HepG2 (cell line): Measurements from ENCODE around the gene DUSP12. TPM values are rescaled to one million over a fixed set of nuclear protein-coding genes. Genes with fewer than 3 reads are reported as not detected.

Experiments used
- AKNA ChIP-seq: sonication (generic); formaldehyde crosslinking; IDR thresholded peaks from 2 replicates; pipeline ENCODE4 v1.4.0; 2020; ENCODE audit warnings: missing genetic modification reagents, borderline replicate concordance
- ATF1 ChIP-seq: IDR thresholded peaks from 2 replicates; pipeline ENCODE4 v1.6.1; 2016; ENCODE audit warnings: mild to moderate bottlenecking, control low read depth
- CBX2 ChIP-seq, 2 experiments: fragments of 200-600 bp in 1 of 2; sonication (generic); formaldehyde crosslinking in 1 of 2; IDR thresholded peaks; 2 replicates each; pipeline versions ENCODE4 v1.7.0 to v1.8.1; 2018 to 2022; ENCODE audit warnings: low read depth in 2 of 2, low read length in 1 of 2, mild to moderate bottlenecking in 1 of 2, missing genetic modification reagents in 1 of 2
- CHD2 ChIP-seq: IDR thresholded peaks from 2 replicates; pipeline ENCODE4 v1.6.1; 2011; ENCODE audit warnings: low read depth, low read length, improper control_type of control experiment
- CREM ChIP-seq, 2 experiments: sonication (generic) in 1 of 2; formaldehyde crosslinking in 1 of 2; IDR thresholded peaks; 2 replicates each; pipeline versions ENCODE4 v1.4.0 to v1.6.1; 2016 to 2020; ENCODE audit warnings: antibody characterized with exemption in 1 of 2, mild to moderate bottlenecking in 1 of 2, missing genetic modification reagents in 1 of 2
- DMAP1 ChIP-seq: IDR thresholded peaks from 2 replicates; pipeline ENCODE4 v1.6.1; 2016
- FIP1L1 ChIP-seq: fragments of 200-400 bp; formaldehyde crosslinking; IDR thresholded peaks from 2 replicates; pipeline ENCODE4 v1.6.1; 2018; ENCODE audit warnings: low read depth, mild to moderate bottlenecking, low read length, moderate library complexity, borderline replicate concordance; ENCODE audit not compliant: insufficient read depth
- FOSL1 ChIP-seq: sonication (generic); formaldehyde crosslinking; IDR thresholded peaks from 2 replicates; pipeline ENCODE4 v1.9.0; 2021; ENCODE audit warnings: missing genetic modification reagents, borderline replicate concordance
- KLF15 ChIP-seq: sonication (generic); formaldehyde crosslinking; IDR thresholded peaks from 2 replicates; pipeline ENCODE4 v1.8.1; 2023; ENCODE audit warnings: borderline replicate concordance, mild to moderate bottlenecking, inconsistent platforms, missing genetic modification reagents, mixed read lengths
- PHF21A ChIP-seq: sonication (generic); formaldehyde crosslinking; IDR thresholded peaks from 2 replicates; pipeline ENCODE4 v1.5.0; 2020; ENCODE audit warnings: mild to moderate bottlenecking, missing genetic modification reagents
- RBAK ChIP-seq: sonication (generic); formaldehyde crosslinking; IDR thresholded peaks from 2 replicates; pipeline ENCODE4 v1.5.1; 2020; ENCODE audit warnings: mild to moderate bottlenecking, missing genetic modification reagents
- SATB2 ChIP-seq: sonication (generic); formaldehyde crosslinking; IDR thresholded peaks from 2 replicates; pipeline ENCODE4 v1.5.0; 2020; ENCODE audit warnings: missing genetic modification reagents
- SMARCE1 ChIP-seq: fragments of 450-650 bp; IDR thresholded peaks from 2 replicates; pipeline ENCODE4 v1.6.1; 2017; ENCODE audit warnings: borderline replicate concordance
- SP4 ChIP-seq: sonication (generic); formaldehyde crosslinking; IDR thresholded peaks from 2 replicates; pipeline ENCODE4 v1.8.1; 2023; ENCODE audit warnings: mild to moderate bottlenecking, missing genetic modification reagents
- SPEN ChIP-seq: sonication (generic); formaldehyde crosslinking; IDR thresholded peaks from 2 replicates; pipeline ENCODE4 v1.5.1; 2020; ENCODE audit warnings: low read depth, mild to moderate bottlenecking, missing genetic modification reagents
- TAF15 ChIP-seq: fragments of 200-400 bp; formaldehyde crosslinking; IDR thresholded peaks from one replicate; pipeline ENCODE4 v1.6.1; 2018; ENCODE audit warnings: mild to moderate bottlenecking, low read depth, low read length; ENCODE audit not compliant: poor library complexity, severe bottlenecking
- TEAD3 ChIP-seq: optimal IDR thresholded peaks from 2 replicates; pipeline ENCODE3; 2016; ENCODE audit warnings: borderline replicate concordance
- TMF1 ChIP-seq: sonication (generic); formaldehyde crosslinking; IDR thresholded peaks from 2 replicates; pipeline ENCODE4 v1.8.1; 2022; ENCODE audit warnings: low read depth, missing genetic modification reagents
- U2AF2 ChIP-seq: fragments of 200-400 bp; formaldehyde crosslinking; IDR thresholded peaks from 2 replicates; pipeline ENCODE4 v1.6.1; 2017; ENCODE audit warnings: low read depth, mild to moderate bottlenecking, low read length
- ZNF274 ChIP-seq: sonication (generic); formaldehyde crosslinking; IDR thresholded peaks from 2 replicates; pipeline ENCODE4 v1.5.1; 2020; ENCODE audit warnings: mild to moderate bottlenecking, missing genetic modification reagents
- ZNF44 ChIP-seq: sonication (generic); formaldehyde crosslinking; IDR thresholded peaks from 2 replicates; pipeline ENCODE4 v1.5.1; 2020; ENCODE audit warnings: mild to moderate bottlenecking, missing genetic modification reagents
- ZNF703 ChIP-seq: sonication (generic); formaldehyde crosslinking; IDR thresholded peaks from 2 replicates; pipeline ENCODE4 v1.5.1; 2020; ENCODE audit warnings: missing genetic modification reagents, mild to moderate bottlenecking, moderate library complexity, borderline replicate concordance
- ZSCAN12 ChIP-seq: sonication (generic); formaldehyde crosslinking; IDR thresholded peaks from 2 replicates; pipeline ENCODE4 v1.9.0; 2021; ENCODE audit warnings: mild to moderate bottlenecking, missing genetic modification reagents
- polyA plus RNA-seq, 8 experiments: library from polyadenylated mRNA; depleted of rRNA in 3 of 8; stranded (reverse) in 7 of 8; unstranded in 1 of 8; fragments of >200 nt; fragmentation: Illumina TruSeq in 4 of 8; extraction: Trizol in 4 of 8; gene quantifications; 2 replicates each; pipeline versions ENCODE4 v1.2.1 to v1.2.3, GENCODE V29; 2011 to 2016; ENCODE audit warnings: low read depth in 4 of 8, missing spikeins in 1 of 8, mixed read lengths in 1 of 8; ENCODE audit not compliant: insufficient read depth in 1 of 8
- total RNA-seq, 5 experiments: library from RNA; depleted of rRNA; stranded (reverse); fragments of >200 nt; fragmentation: Illumina TruSeq; extraction: Trizol; gene quantifications; 2 replicates each; pipeline ENCODE4 v1.2.3, GENCODE V29; 2016; ENCODE audit warnings: low read depth in 1 of 5
- TF ChIP-seq, protein P1 (sequence below): sonication (generic); formaldehyde crosslinking; IDR thresholded peaks from 2 replicates; pipeline ENCODE4 v1.8.0; 2022; ENCODE audit warnings: low read depth, missing genetic modification reagents

Gene DUSP12
- total and polyA plus RNA-seq, 2 of the 13 experiments (the other 11 are each of a cell fraction or from before 2014, with no cell fraction given) = 36.7 to 37.1 TPM

GRCh38 chr1:161749509-161750407, at the start of gene DUSP12 (continued):
- no peak for TF ChIP-seq AKNA
- no peak for TF ChIP-seq CBX2 (IDR thresholded peaks at IDR 0.05; ENCODE audit: low read depth, low read length)
- TF ChIP-seq CBX2 (CRISPR knock-in tag; IDR thresholded peaks at IDR 0.05; ENCODE audit: low read depth) = no peak
- TF ChIP-seq DMAP1 = peak; percentile 94
- TF ChIP-seq, protein P1, sequence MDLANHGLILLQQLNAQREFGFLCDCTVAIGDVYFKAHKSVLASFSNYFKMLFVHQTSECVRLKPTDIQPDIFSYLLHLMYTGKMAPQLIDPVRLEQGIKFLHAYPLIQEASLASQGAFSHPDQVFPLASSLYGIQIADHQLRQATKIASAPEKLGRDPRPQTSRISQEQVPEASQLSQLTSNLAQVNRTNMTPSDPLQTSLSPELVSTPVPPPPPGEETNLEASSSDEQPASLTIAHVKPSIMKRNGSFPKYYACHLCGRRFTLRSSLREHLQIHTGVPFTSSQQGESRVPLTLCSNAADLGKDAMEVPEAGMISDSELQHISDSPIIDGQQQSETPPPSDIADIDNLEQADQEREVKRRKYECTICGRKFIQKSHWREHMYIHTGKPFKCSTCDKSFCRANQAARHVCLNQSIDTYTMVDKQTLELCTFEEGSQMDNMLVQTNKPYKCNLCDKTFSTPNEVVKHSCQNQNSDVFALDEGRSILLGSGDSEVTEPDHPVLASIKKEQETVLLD (CRISPR knock-in tag) = no peak; the same call in 1 of the 2 replicates
- TF ChIP-seq U2AF2 = no peak
- TF ChIP-seq KLF15 = peak; percentile 52; the same call in 1 of the 2 replicates
- TF ChIP-seq ZNF703 (CRISPR knock-in tag) = no peak; the same call in 1 of the 2 replicates
- peak; percentile 59; the same call in 1 of the 2 replicates for TF ChIP-seq SP4 (CRISPR knock-in tag)
- TF ChIP-seq ZNF44 (CRISPR knock-in tag) = no peak
- no peak for TF ChIP-seq FIP1L1
- 0 out of 2 replicates have a peak, but pooled peaks have one; percentile 13 for TF ChIP-seq TMF1 (CRISPR knock-in tag)
- TF ChIP-seq ATF1 (CRISPR knock-in tag) = no peak
- no peak for TF ChIP-seq SMARCE1
- peak; percentile 89 for TF ChIP-seq SPEN (CRISPR knock-in tag)
- no peak for TF ChIP-seq TAF15
- TF ChIP-seq CREM (IDR thresholded peaks at IDR 0.05) = no peak; the same call in 1 of the 2 replicates
- TF ChIP-seq CREM (CRISPR knock-in tag; IDR thresholded peaks at IDR 0.05) = no peak
- TF ChIP-seq PHF21A (CRISPR knock-in tag) = peak; percentile 84
- TF ChIP-seq TEAD3 (CRISPR knock-in tag) = peak; percentile 51
- no peak for TF ChIP-seq FOSL1 (CRISPR knock-in tag)
- no peak for TF ChIP-seq CHD2
- TF ChIP-seq SATB2 (CRISPR knock-in tag) = no peak; the same call in 1 of the 2 replicates
- TF ChIP-seq RBAK (CRISPR knock-in tag) = peak; percentile 67; the same call in 1 of the 2 replicates
- peak; percentile 59; the same call in 1 of the 2 replicates for TF ChIP-seq ZNF274 (CRISPR knock-in tag)
- TF ChIP-seq ZSCAN12 (CRISPR knock-in tag) = no peak
